HG03060 (cell line): ENCODE measurements around the gene INPP4B.

Experiments
- ATAC-seq: cut with Tn5 transposase; IDR thresholded peaks from one replicate; pipeline ENCODE4 v1.9.1; 2021; ENCODE audit warnings: low read depth, moderate number of reproducible peaks; ENCODE audit not compliant: unreplicated experiment

INPP4B gene

GRCh38 chr4:142201041-142201440 lies 645.1 kb downstream of the INPP4B start:
- no peak for ATAC-seq

- no peak for ATAC-seq
Measured at GRCh38 chr4:142194905-142195304, 651.2 kb downstream of the INPP4B start.

- no peak for ATAC-seq
Measured at GRCh38 chr4:142191901-142192300, 654.2 kb downstream of the INPP4B start.

- ATAC-seq, result no peak
Measured at GRCh38 chr4:142181021-142181420, 665.1 kb downstream of the INPP4B start.

GRCh38 chr4:142169216-142169615 lies 676.9 kb downstream of the INPP4B start:
- no peak for ATAC-seq

GRCh38 chr4:142168181-142168580 lies 677.9 kb downstream of the INPP4B start:
- no peak for ATAC-seq

GRCh38 chr4:142164767-142165500 lies 681.2 kb downstream of the INPP4B start:
- no peak for ATAC-seq

- ATAC-seq, result no peak
Measured at GRCh38 chr4:142161086-142161485, 685.0 kb downstream of the INPP4B start.

GRCh38 chr4:142160509-142160908 lies 685.6 kb downstream of the INPP4B start:
- ATAC-seq, result no peak

GRCh38 chr4:142158980-142159379 lies 687.1 kb downstream of the INPP4B start:
- no peak for ATAC-seq

- ATAC-seq, result no peak
Measured at GRCh38 chr4:142156256-142156655, 689.8 kb downstream of the INPP4B start.

- no peak for ATAC-seq
Measured at GRCh38 chr4:142155347-142155746, 690.8 kb downstream of the INPP4B start.

- no peak for ATAC-seq
Measured at GRCh38 chr4:142150483-142150882, 695.6 kb downstream of the INPP4B start.

GRCh38 chr4:142144813-142145212 lies 701.3 kb downstream of the INPP4B start:
- ATAC-seq, result no peak

GRCh38 chr4:142142366-142143054 lies 703.6 kb downstream of the INPP4B start:
- no peak for ATAC-seq

GRCh38 chr4:142141224-142141623 lies 704.9 kb downstream of the INPP4B start:
- ATAC-seq, result no peak

GRCh38 chr4:142130666-142131065 lies 715.4 kb downstream of the INPP4B start:
- ATAC-seq, result no peak

GRCh38 chr4:142129931-142130330 lies 716.2 kb downstream of the INPP4B start:
- no peak for ATAC-seq

- no peak for ATAC-seq
Measured at GRCh38 chr4:142129473-142129872, 716.6 kb downstream of the INPP4B start.

- no peak for ATAC-seq
Measured at GRCh38 chr4:142128529-142128928, 717.6 kb downstream of the INPP4B start.

GRCh38 chr4:142126890-142127497 lies 719.1 kb downstream of the INPP4B start:
- peak; percentile 66 for ATAC-seq

- ATAC-seq, result no peak
Measured at GRCh38 chr4:142124874-142125273, 721.2 kb downstream of the INPP4B start.
